Caco-2 (cell line): ENCODE results near the gene MSX1. TPM values are rescaled to one million over a fixed set of nuclear protein-coding genes. Genes with fewer than 3 reads are reported as not detected.

Experiments
- BruUV-seq: library from RNA; stranded (reverse); fragments of 400-500 nt; replicated peaks from 2 replicates; lab custom pipeline; 2021; lab: Mats Ljungman, UMichigan
- CTCF ChIA-PET: fragments of 300-600 bp; sonication (Branson Sonifier 250); formaldehyde crosslinking; loops from one replicate; lab custom pipeline; 2022; ENCODE audit warnings: antibody characterized with exemption; lab: Charles Lee
- POLR2A ChIA-PET: fragments of 300-600 bp; sonication (Branson Sonifier 250); formaldehyde crosslinking; loops from one replicate; lab custom pipeline; 2022; ENCODE audit warnings: antibody characterized with exemption; lab: Charles Lee
- DNase-seq, 2 experiments: peaks; one replicate each; pipeline versions ENCODE4 v3.0.0 to v3.0.0-alpha.2; 2020 to 2022
- H3K27me3 ChIP-seq: replicated peaks from 2 replicates; pipeline ENCODE4 v1.6.0; 2011; ENCODE audit warnings: low read length; ENCODE audit not compliant: control insufficient read depth, insufficient read depth
- H3K36me3 ChIP-seq: 2 replicates; pipeline ENCODE4 v1.5.1; 2011; ENCODE audit warnings: low read length; ENCODE audit not compliant: control insufficient read depth, insufficient read depth
- H3K4me1 ChIP-seq: fragments of 250-450 bp; sonication (Bioruptor Pico); 2 replicates; pipeline ENCODE4 v1.5.1; 2020; ENCODE audit warnings: mild to moderate bottlenecking
- H3K4me3 ChIP-seq: 2 replicates; pipeline ENCODE4 v1.5.1; 2011; ENCODE audit warnings: low read depth, mild to moderate bottlenecking, control low read depth, low read length
- H3K9me3 ChIP-seq: fragments of 250-450 bp; sonication (Bioruptor Pico); 2 replicates; pipeline ENCODE4 v1.5.1; 2020; ENCODE audit warnings: mild to moderate bottlenecking, moderate library complexity
- H3K27ac Mint-ChIP-seq: one replicate; pipeline ENCODE4 v1.8.0; 2022; ENCODE audit warnings: mixed read lengths; ENCODE audit not compliant: unreplicated experiment
- H3K27me3 Mint-ChIP-seq: one replicate; pipeline ENCODE4 v1.8.0; 2022; ENCODE audit warnings: mixed read lengths; ENCODE audit not compliant: insufficient read depth, unreplicated experiment
- H3K36me3 Mint-ChIP-seq: one replicate; pipeline ENCODE4 v1.8.0; 2022; ENCODE audit warnings: mild to moderate bottlenecking, mixed read lengths; ENCODE audit not compliant: insufficient read depth, unreplicated experiment
- H3K4me1 Mint-ChIP-seq: one replicate; pipeline ENCODE4 v1.8.0; 2022; ENCODE audit warnings: low read depth, mixed read lengths; ENCODE audit not compliant: unreplicated experiment
- H3K4me3 Mint-ChIP-seq: one replicate; pipeline ENCODE4 v1.8.0; 2022; ENCODE audit warnings: mild to moderate bottlenecking, moderate library complexity, mixed read lengths; ENCODE audit not compliant: unreplicated experiment
- H3K9me3 Mint-ChIP-seq: one replicate; pipeline ENCODE4 v1.8.0; 2022; ENCODE audit warnings: mixed read lengths; ENCODE audit not compliant: unreplicated experiment
- intact Hi-C: fragments of 100-400 bp; cut with micrococcal nuclease; formaldehyde crosslinking; loops from one replicate; pipeline ENCODE4 v1.10.0; 2022; ENCODE audit not compliant: unreplicated experiment
- total RNA-seq: library from RNA; stranded (reverse); gene quantifications from 2 replicates; pipeline ENCODE4 v1.2.3, GENCODE V29; 2022
- TF ChIP-seq, protein P1 (sequence below), 2 experiments: fragments of 200-600 bp in 1 of 2; IDR thresholded peaks; 1 replicate in 1 of 2; 2 replicates in 1 of 2; pipeline versions ENCODE4 v1.5.1 to v1.8.0; 2011 to 2022; ENCODE audit warnings: antibody characterized with exemption in 1 of 2, control low read depth in 1 of 2, inconsistent platforms in 1 of 2, low read depth in 1 of 2, low read length in 1 of 2, mild to moderate bottlenecking in 1 of 2, moderate library complexity in 1 of 2; ENCODE audit not compliant: insufficient read depth in 1 of 2, severe bottlenecking in 1 of 2, unreplicated experiment in 1 of 2

MSX1 gene
- total RNA-seq, 1 experiment from 2014 or later: 35.1 TPM

DNA sequence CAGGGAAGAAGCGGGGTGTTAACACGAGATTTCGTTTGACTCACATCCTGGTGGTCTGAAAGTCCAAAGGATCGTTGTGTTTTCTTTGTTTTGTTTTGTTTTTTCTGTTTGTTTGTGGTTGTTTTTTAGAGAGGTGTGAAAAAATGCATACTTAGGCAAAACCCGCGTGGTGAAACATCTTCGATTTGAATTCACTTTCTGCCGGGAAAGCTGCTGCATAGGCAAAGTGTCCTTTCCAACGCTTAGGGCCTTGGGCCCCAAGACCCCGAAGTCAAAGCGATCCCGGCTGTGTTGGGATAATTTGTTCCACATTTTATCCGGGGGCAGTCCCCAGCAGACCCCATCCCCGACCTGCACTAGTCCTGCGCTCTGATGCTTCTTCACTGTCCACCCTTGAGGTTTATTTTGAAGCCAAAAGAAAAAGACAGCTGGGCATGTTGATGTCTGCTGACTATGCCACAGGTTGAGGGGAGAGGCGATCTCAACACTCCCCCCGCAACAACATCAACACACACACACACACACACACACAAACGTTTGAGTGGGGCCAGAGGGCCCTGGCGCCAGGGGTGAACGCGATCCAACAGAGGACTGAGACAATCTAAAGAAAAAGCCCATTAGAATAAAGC is 2.0 kb downstream of the MSX1 start:
- H3K4me1 ChIP-seq: peaks cover 4% of the 10 kb centered on the region; the same call in 1 of the 2 replicates
- Mint-ChIP-seq H3K4me3 (peak overlapping the region; percentile 99), H3K4me1 (no peaks in the 10 kb centered on the region), H3K27ac (peak overlapping the region; percentile 95), H3K36me3 (peaks cover 41% of the 10 kb centered on the region), H3K9me3 (no peaks in the 10 kb centered on the region), H3K27me3 (no peaks in the 10 kb centered on the region)
- intact Hi-C loops: loop anchor here (10.0 kb wide), 2 partner anchors 197 to 267 kb away; no protein-coding TSS in a partner anchor
- no peaks in the 10 kb centered on the region for H3K36me3 ChIP-seq
- H3K27me3 ChIP-seq: no peaks in the 10 kb centered on the region
- no peak for DNase-seq
- H3K9me3 ChIP-seq: no peaks in the 10 kb centered on the region
- H3K4me3 ChIP-seq: peak overlapping the region; percentile 93
- TSS peak; percentile 36 for BruUV-seq
- ChIA-PET POLR2A (no interaction called here), CTCF (interaction anchor here (1.2 kb wide), 1 partner anchor 287 kb away, joined by 5 read pairs; no protein-coding TSS in a partner anchor)
- TF ChIP-seq, protein P1, sequence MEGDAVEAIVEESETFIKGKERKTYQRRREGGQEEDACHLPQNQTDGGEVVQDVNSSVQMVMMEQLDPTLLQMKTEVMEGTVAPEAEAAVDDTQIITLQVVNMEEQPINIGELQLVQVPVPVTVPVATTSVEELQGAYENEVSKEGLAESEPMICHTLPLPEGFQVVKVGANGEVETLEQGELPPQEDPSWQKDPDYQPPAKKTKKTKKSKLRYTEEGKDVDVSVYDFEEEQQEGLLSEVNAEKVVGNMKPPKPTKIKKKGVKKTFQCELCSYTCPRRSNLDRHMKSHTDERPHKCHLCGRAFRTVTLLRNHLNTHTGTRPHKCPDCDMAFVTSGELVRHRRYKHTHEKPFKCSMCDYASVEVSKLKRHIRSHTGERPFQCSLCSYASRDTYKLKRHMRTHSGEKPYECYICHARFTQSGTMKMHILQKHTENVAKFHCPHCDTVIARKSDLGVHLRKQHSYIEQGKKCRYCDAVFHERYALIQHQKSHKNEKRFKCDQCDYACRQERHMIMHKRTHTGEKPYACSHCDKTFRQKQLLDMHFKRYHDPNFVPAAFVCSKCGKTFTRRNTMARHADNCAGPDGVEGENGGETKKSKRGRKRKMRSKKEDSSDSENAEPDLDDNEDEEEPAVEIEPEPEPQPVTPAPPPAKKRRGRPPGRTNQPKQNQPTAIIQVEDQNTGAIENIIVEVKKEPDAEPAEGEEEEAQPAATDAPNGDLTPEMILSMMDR (IDR thresholded peaks at IDR 0.05; ENCODE audit: insufficient read depth in 1 of 2, low read depth in 1 of 2, low read length in 1 of 2, severe bottlenecking in 1 of 2, unreplicated experiment in 1 of 2): no peak

DNA sequence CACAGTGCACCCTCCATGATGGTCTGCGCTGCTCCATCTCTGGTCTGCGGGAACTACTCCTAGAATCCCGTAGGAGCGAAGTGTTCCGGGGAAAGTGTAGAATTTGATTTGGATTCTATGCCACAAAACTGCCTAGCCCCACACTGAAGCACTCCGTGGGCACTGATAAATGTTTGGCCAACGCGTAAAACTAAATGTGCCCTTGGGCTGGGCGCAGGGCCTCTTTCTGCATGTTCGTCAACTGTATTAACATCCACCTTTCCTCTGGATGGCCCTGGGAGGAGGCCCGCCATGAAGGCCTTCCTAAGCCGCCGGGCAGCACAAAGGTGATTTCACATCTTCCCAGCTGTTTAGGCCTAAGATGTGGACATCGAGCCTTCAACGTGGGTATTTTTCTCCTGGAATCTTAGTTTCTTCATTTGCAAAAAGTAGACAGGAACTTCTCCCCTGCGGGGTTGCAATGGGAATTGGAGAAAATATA is 2.6 kb downstream of the MSX1 start:
- H3K4me3 Mint-ChIP-seq: peak overlapping the region; percentile 99
- TF ChIP-seq, protein P1 (IDR thresholded peaks at IDR 0.05; ENCODE audit: insufficient read depth in 1 of 2, low read depth in 1 of 2, low read length in 1 of 2, severe bottlenecking in 1 of 2, unreplicated experiment in 1 of 2): no peak
- H3K4me1 ChIP-seq: peaks cover 4% of the 10 kb centered on the region; the same call in 1 of the 2 replicates
- no peaks in the 10 kb centered on the region for H3K27me3 Mint-ChIP-seq
- no peaks in the 10 kb centered on the region for H3K4me1 Mint-ChIP-seq
- H3K27ac Mint-ChIP-seq: no peak overlapping the region
- intact Hi-C loops: loop anchor here (10.0 kb wide), 2 partner anchors 197 to 267 kb away; no protein-coding TSS in a partner anchor
- H3K27me3 ChIP-seq: no peaks in the 10 kb centered on the region
- ChIA-PET CTCF (no interaction called here), POLR2A (no interaction called here)
- no peak for DNase-seq
- H3K36me3 ChIP-seq: no peaks in the 10 kb centered on the region
- H3K36me3 Mint-ChIP-seq: peaks cover 41% of the 10 kb centered on the region
- no peak overlapping the region for H3K4me3 ChIP-seq
- no peaks in the 10 kb centered on the region for H3K9me3 Mint-ChIP-seq
- no peaks in the 10 kb centered on the region for H3K9me3 ChIP-seq
- no TSS peak for BruUV-seq

DNA sequence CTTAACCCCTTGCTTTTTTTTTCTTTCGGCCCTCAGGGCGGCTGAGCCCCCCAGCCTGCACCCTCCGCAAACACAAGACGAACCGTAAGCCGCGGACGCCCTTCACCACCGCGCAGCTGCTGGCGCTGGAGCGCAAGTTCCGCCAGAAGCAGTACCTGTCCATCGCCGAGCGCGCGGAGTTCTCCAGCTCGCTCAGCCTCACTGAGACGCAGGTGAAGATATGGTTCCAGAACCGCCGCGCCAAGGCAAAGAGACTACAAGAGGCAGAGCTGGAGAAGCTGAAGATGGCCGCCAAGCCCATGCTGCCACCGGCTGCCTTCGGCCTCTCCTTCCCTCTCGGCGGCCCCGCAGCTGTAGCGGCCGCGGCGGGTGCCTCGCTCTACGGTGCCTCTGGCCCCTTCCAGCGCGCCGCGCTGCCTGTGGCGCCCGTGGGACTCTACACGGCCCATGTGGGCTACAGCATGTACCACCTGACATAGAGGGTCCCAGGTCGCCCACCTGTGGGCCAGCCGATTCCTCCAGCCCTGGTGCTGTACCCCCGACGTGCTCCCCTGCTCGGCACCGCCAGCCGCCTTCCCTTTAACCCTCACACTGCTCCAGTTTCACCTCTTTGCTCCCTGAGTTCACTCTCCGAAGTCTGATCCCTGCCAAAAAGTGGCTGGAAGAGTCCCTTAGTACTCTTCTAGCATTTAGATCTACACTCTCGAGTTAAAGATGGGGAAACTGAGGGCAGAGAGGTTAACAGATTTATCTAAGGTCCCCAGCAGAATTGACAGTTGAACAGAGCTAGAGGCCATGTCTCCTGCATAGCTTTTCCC is 3.4 kb downstream of the MSX1 start:
- peak overlapping the region; percentile 25 for H3K4me3 Mint-ChIP-seq
- no peaks in the 10 kb centered on the region for H3K36me3 ChIP-seq
- ChIA-PET POLR2A (interaction anchor here (0.6 kb wide), 1 partner anchor 196 kb away, joined by 7 read pairs; no protein-coding TSS in a partner anchor), CTCF (no interaction called here)
- H3K9me3 ChIP-seq: no peaks in the 10 kb centered on the region
- H3K36me3 Mint-ChIP-seq: peaks cover 41% of the 10 kb centered on the region
- no TSS peak for BruUV-seq
- TF ChIP-seq, protein P1 (IDR thresholded peaks at IDR 0.05; ENCODE audit: insufficient read depth in 1 of 2, low read depth in 1 of 2, low read length in 1 of 2, severe bottlenecking in 1 of 2, unreplicated experiment in 1 of 2): no peak
- H3K27ac Mint-ChIP-seq: no peak overlapping the region
- intact Hi-C loops: loop anchor here (10.0 kb wide), 2 partner anchors 198 to 268 kb away; no protein-coding TSS in a partner anchor
- DNase-seq: no peak
- no peak overlapping the region for H3K4me3 ChIP-seq
- no peaks in the 10 kb centered on the region for H3K4me1 Mint-ChIP-seq
- no peaks in the 10 kb centered on the region for H3K4me1 ChIP-seq
- H3K27me3 ChIP-seq: no peaks in the 10 kb centered on the region
- H3K9me3 Mint-ChIP-seq: no peaks in the 10 kb centered on the region
- H3K27me3 Mint-ChIP-seq: no peaks in the 10 kb centered on the region
